MM.1S (cell line): ENCODE data around the gene CNTNAP2.

Experiments
- EZH2 ChIP-seq: fragments of 300-600 bp; sonication (generic); optimal IDR thresholded peaks from 2 replicates; pipeline ENCODE3; 2017; ENCODE audit warnings: low read depth, mild to moderate bottlenecking, antibody characterized with exemption, low read length, mixed read lengths
- EZH2phosphoT487 ChIP-seq: fragments of 300-600 bp; sonication (generic); IDR thresholded peaks from 2 replicates; pipeline ENCODE4 v1.6.1; 2018; ENCODE audit warnings: antibody characterized with exemption, low read length
- TF ChIP-seq, protein P1 (sequence below): fragments of 300-600 bp; sonication (generic); IDR thresholded peaks from 2 replicates; pipeline ENCODE4 v1.5.1; 2016; ENCODE audit warnings: antibody characterized with exemption, low read length, mixed read lengths

DNA sequence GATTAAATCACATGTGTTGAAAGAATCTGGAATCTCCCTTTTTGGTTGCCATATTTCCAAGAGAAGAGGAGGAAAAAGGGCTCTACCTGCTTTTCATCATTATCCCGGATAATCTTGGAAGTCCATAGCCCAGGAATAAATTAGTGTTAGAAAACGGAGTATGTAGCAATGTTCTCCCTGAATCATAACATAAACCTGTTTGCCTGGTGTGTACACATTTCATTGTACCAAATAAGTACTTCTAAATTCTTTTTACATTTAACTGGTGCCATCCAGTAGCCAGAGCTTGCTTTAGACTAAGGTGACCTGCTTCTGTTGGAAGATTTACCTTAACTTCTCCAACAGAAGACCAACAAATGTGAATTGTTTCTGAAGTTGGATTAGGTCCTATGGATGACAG lies 2291.7 kb downstream of the CNTNAP2 start:
- TF ChIP-seq, protein P1, sequence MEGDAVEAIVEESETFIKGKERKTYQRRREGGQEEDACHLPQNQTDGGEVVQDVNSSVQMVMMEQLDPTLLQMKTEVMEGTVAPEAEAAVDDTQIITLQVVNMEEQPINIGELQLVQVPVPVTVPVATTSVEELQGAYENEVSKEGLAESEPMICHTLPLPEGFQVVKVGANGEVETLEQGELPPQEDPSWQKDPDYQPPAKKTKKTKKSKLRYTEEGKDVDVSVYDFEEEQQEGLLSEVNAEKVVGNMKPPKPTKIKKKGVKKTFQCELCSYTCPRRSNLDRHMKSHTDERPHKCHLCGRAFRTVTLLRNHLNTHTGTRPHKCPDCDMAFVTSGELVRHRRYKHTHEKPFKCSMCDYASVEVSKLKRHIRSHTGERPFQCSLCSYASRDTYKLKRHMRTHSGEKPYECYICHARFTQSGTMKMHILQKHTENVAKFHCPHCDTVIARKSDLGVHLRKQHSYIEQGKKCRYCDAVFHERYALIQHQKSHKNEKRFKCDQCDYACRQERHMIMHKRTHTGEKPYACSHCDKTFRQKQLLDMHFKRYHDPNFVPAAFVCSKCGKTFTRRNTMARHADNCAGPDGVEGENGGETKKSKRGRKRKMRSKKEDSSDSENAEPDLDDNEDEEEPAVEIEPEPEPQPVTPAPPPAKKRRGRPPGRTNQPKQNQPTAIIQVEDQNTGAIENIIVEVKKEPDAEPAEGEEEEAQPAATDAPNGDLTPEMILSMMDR, result no peak
- no peak for TF ChIP-seq EZH2
- TF ChIP-seq EZH2phosphoT487, result no peak
